ENCODE data around the gene NUCB2.

The NUCB2 gene

DNA sequence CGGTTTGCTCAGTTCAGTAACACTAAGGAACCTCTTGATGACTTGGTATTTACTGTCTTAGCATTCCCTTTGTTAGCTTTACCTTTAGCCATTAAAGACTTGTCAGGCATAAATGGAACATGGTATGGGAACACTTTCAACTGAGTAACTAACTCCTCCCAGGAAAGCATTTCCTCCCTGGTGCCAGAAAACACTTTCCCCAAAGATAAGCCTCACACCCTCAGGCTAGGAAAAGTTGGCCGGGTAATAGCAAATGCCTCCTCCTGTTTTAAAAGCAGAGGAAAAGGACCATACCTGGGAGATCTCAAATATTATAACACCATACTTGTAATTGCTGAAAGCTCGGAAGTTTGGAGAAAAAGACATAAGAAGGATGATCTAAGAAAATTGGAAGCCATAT is 100.0 kb downstream of the NUCB2 start:
- H3K27ac ChIP-seq: no peak overlapping the region
- no peak for TF ChIP-seq CTCF (IDR thresholded peaks at IDR 0.05)
- no peak for TF ChIP-seq ZFX (IDR thresholded peaks at IDR 0.05; ENCODE audit: borderline replicate concordance)

DNA sequence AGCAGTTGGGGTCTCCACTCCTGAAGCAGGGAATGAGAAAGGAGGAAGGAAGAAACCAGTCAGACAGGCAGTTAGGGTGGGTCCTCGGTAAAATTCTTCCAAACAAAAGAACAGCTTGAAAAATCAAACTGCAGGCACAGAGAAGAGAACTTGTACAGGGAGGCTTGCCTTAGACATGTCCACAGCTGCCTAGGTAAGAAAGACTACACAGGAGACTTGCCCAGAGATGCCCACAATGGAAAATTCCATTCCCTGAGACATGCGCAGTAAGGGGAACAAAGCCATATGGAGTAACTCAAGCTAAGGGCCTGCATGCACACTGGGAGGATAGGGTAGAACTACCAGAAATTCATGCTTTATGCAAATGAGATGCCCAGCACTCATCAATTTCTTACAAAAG is 102.1 kb downstream of the NUCB2 start:
- TF ChIP-seq ZFX (IDR thresholded peaks at IDR 0.05; ENCODE audit: borderline replicate concordance): no peak
- H3K27ac ChIP-seq: no peak overlapping the region

- no peak overlapping the region for H3K27ac ChIP-seq
- no peak for TF ChIP-seq ZFX (IDR thresholded peaks at IDR 0.05; ENCODE audit: borderline replicate concordance)
- no peak for TF ChIP-seq CTCF (IDR thresholded peaks at IDR 0.05)
Observed at GRCh38 chr11:17379383-17380180, 103.0 kb downstream of the NUCB2 start.

- TF ChIP-seq ZFX (IDR thresholded peaks at IDR 0.05; ENCODE audit: borderline replicate concordance) (no peak), CTCF (IDR thresholded peaks at IDR 0.05) (no peak)
- no peak overlapping the region for H3K27ac ChIP-seq
Observed at GRCh38 chr11:17381156-17381555, 104.6 kb downstream of the NUCB2 start.
